Epithelial cell of proximal tubule (primary cell): ENCODE data around the gene ATPAF2. TPM values are rescaled to one million over a fixed set of nuclear protein-coding genes. Genes with fewer than 3 reads are reported as not detected.

Experiments used
- DNase-seq: peaks from one replicate; pipeline ENCODE4 v3.0.0-alpha.2; 2011; ENCODE audit warnings: low read depth
- H3K4me3 ChIP-seq: 2 replicates; pipeline ENCODE4 v1.5.1; 2011; ENCODE audit warnings: low read depth, mild to moderate bottlenecking, low read length
- total RNA-seq: library from RNA; depleted of rRNA; stranded (reverse); fragments of >200 nt; gene quantifications from 2 replicates; pipeline ENCODE4 v1.2.3, GENCODE V29; 2015
- TF ChIP-seq, protein P1 (sequence below): conservative IDR thresholded peaks from 2 replicates; pipeline ENCODE4 v1.5.1; 2012; ENCODE audit warnings: low read depth, mild to moderate bottlenecking, low read length

The ATPAF2 gene
- total RNA-seq, 1 donor from 2014 or later, result 19.5 TPM

DNA sequence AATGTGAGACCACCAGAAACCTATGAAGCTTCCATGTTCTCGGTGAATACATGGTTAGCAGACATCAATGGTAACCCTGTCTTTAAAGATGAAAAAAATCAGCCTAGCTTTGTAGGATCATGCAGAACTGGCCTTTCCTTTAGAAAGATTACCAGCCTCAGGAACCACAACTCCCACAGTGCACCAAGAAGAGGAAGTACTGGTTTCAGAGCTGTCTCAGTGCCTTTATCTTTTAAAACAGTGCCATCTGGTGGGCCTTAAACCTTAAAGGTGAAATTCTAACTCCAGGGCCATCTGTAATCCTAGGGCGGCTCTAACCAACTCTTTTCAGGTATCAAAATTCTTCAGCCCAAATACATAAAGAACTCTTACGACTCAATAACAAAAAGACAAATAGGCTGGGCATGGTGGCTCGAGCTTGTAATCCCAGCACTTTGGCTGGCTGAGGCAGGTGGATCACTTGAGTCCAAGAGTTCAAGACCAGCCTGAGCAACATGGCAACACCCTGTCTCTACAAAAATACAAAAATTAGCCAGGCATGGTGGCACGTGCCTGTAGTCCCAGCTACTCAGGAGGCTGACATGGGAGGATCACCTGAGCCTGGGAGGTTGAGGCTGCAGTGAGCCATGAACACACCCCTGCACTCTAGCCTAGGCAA, 5.4 kb downstream of the ATPAF2 start:
- TF ChIP-seq, protein P1, sequence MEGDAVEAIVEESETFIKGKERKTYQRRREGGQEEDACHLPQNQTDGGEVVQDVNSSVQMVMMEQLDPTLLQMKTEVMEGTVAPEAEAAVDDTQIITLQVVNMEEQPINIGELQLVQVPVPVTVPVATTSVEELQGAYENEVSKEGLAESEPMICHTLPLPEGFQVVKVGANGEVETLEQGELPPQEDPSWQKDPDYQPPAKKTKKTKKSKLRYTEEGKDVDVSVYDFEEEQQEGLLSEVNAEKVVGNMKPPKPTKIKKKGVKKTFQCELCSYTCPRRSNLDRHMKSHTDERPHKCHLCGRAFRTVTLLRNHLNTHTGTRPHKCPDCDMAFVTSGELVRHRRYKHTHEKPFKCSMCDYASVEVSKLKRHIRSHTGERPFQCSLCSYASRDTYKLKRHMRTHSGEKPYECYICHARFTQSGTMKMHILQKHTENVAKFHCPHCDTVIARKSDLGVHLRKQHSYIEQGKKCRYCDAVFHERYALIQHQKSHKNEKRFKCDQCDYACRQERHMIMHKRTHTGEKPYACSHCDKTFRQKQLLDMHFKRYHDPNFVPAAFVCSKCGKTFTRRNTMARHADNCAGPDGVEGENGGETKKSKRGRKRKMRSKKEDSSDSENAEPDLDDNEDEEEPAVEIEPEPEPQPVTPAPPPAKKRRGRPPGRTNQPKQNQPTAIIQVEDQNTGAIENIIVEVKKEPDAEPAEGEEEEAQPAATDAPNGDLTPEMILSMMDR, result peak; percentile 67
- no peak overlapping the region for H3K4me3 ChIP-seq
- peak; percentile 48 for DNase-seq

DNA sequence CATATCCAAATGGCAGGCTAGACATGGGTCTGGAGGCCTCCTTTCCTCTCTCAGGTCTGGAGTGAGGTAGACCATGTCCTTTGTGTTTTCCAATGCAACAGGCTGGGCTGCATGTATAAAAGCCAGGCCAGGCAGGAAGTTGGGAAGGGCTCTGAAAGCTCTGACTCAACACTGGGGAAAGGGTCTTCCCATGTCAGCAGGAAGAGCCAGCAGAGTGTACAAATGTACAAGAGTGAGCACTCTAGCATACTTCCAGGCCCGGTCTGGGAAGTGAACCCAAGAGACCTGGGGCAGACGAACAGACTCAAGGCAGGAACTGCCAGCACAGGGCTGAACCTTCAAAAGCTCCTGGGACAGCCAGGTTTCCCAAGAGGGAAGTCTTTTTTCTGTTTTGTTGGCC, 7.0 kb downstream of the ATPAF2 start:
- H3K4me3 ChIP-seq, result no peak overlapping the region
- TF ChIP-seq, protein P1, result no peak

DNA sequence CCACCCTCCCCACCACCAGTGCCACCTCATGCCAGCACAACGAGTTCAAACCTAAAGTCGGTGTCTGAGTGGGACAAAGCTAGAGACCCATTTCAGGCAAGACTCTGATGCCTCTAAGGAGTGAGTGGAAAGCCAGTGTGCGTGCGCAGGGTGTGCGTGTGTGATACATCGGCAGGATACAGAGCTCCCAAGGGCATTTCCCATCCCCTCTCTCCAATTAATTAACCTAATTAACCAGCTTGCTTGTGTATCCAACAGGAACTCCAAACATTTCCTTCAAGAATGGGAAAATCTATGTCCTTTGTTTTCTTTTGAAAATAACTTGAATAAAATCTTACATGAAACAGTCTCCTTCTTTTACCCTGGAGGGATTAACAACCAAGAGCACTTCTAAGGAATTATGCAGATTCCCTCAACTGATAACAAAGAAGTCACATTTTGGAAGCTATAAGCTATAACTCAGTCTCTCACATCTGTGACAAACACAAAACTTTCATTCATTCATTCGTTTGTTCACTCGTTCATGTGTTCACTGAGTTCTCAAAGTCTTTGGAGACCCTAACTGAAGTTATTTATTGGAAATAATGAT, 9.9 kb downstream of the ATPAF2 start:
- TF ChIP-seq, protein P1, result no peak
- no peak for DNase-seq
- H3K4me3 ChIP-seq, result no peak overlapping the region

More for the DNA sequence above, 7.0 kb downstream of the ATPAF2 start:
- DNase-seq, result peak; percentile 18

DNA sequence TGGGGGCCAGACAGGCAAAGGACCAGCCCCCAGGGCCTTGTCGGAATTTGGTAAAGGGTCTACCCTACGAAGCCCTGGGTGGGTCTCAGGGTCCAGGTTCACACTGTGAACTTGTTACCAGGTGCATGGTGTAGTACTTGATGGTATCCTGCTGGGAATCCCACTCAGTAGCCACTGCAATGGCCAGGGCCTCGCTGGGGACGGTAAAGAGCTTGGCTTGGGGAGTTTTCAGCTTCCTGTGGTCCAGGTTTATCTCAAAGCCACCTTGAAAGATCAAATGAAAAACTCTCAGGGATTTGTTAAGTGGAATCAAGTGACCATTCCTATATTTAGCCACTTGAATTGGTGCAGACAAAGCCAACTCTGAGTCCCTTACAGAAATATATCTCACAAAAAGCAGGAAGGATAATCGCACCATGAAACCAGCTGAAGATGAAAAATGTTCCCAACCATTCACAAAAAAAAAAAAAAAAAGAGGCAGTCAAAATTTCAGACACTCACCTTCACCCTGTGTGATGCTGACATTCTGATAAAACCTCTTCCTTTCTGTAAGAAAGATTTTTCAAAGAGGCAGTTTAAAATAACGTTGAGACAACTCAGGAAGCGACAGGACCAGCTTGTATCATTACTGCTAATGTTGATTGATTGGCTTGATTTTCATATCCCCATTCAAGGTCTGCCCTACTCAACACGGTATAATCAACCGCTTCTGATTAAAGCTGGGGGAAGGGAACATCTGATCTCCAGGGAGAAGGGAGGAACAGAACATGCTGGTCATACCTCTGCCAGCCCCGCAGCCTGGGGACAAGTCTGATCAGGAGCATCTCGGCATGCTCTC, 10.6 kb downstream of the ATPAF2 start:
- DNase-seq, result no peak
- TF ChIP-seq, protein P1, result no peak
- H3K4me3 ChIP-seq, result no peak overlapping the region

DNA sequence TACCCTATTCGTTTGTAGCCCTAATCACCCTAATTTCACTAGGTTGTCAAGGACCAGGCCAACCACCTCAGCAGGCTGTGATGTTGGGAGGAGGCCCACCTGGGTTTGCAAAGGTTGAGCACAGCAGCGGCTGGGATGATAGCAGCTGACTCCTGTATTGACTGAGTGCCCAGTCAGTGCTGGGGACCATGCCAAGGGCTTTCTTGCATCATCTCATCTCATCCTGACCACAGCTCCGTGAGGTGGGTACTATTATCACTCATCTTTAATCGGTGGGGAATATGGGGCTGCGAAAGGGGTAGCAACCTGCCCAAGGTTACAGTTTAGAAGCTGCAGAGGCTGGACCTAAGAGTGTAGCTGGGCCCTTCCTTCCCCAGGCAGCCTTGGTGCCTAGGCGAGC, 11.7 kb downstream of the ATPAF2 start:
- no peak for DNase-seq
- TF ChIP-seq, protein P1, result no peak
- H3K4me3 ChIP-seq, result no peak overlapping the region

DNA sequence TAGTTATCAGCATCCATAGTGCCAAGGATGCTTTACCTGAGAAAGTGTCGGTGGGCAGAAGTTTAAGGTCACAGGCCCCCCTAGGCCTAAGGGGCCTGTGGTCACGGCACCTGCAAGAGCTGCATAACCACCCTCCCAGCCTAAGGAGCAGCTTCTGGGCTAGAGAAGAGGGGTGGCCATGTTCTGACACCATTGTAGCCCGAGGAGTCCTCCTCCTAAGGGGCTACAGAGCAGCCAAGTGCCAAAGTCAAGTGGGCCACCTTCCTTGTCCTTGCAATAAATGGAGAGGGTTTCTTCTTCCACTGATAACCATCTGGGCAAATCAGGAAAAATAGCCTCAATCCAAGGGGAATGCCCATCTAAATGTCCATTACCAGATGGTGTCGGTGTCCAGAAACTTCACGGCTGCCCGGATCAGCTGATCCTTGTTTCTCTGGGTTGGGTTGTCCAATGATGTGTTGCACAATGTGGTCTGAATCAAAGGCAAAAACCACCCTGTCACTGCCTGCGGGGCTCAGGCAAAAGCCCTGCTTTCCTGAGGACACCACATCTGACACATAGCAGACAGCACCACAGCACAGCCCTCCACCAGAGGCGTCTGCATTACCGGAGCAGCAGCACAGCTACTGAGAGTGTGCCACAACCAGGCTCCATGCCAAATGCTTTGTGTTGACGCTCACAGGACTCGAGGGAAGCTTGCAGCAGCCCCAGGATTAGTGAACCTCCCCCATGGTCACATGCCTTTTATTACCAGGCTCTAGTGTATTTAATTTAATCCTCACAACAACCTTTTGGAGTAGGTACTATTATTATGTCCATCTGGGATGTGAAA, 12.8 kb downstream of the ATPAF2 start:
- no peak for DNase-seq
- no peak overlapping the region for H3K4me3 ChIP-seq
- TF ChIP-seq, protein P1, result no peak
